ENCODE measurements around the gene TEX11. TPM values are rescaled to one million over a fixed set of nuclear protein-coding genes. Genes with fewer than 3 reads are reported as not detected.
A peak's percentile ranks its signal among the peaks of the same experiment; 100 is the strongest.

TEX11 gene
- total and polyA plus RNA-seq, 9 of the 15 experiments (the other 6 are each of a cell fraction or from before 2014, with no cell fraction given), result 0.27 to 1.1 (median 0.45) TPM

- Histone ChIP-seq H3K9ac (ENCODE audit: insufficient read depth in 1 of 2, low read depth in 2 of 2, low read length in 2 of 2) (no peak overlapping the region), H3K4me1 (replicated peaks in 1 of 2; ENCODE audit: control insufficient read depth in 2 of 2, insufficient read depth in 2 of 2, low read length in 2 of 2) (no peaks in the 10 kb centered on the region; a peak in 1 of 5 replicates), H3K27me3 (ENCODE audit: control insufficient read depth in 2 of 2, insufficient read depth in 2 of 2, low read length in 2 of 2) (peaks cover 0 to 4% of the 10 kb centered on the region in 2 experiments; a peak in 2 of 5 replicates), H3K9me1 (ENCODE audit: control insufficient read depth, insufficient read depth, low read length) (no peaks in the 10 kb centered on the region), H3K79me2 (ENCODE audit: control insufficient read depth, insufficient read depth, low read length) (no peaks in the 10 kb centered on the region), H4K20me1 (replicated peaks; ENCODE audit: control insufficient read depth, insufficient read depth, low read length) (0 out of 2 replicates have a peak, but pooled peaks cover 2% of the 10 kb centered on the region), H3K9me3 (replicated peaks; ENCODE audit: control insufficient read depth, insufficient read depth, low read depth, low read length) (no peaks in the 10 kb centered on the region), H3K36me3 (ENCODE audit: control insufficient read depth, insufficient read depth, low read length) (no peaks in the 10 kb centered on the region), H3K4me3 (no peak overlapping the region), H2AFZ (ENCODE audit: low read depth, low read length) (no peak overlapping the region), H3K4me2 (ENCODE audit: insufficient read depth, low read length) (no peak overlapping the region), H3K27ac (ENCODE audit: extremely low read depth, low read depth, low read length) (no peak overlapping the region)
- intact Hi-C loops (cut with micrococcal nuclease) (no loop called here), in situ Hi-C loops (cut with MboI) (no loop called here)
- ChIA-PET CTCF (ENCODE audit: low intra/inter-chr PET ratio) (no interaction called here), POLR2A (interaction anchor here (1.1 kb wide), 1 partner anchor 12 kb away, joined by 3 read pairs; no protein-coding TSS in a partner anchor)
- BruUV-seq (replicated peaks), result no TSS peak
- DNase-seq (ENCODE audit: extremely low read depth in 1 of 4, low spot score in 3 of 4) (no peak), FAIRE-seq (no peak), ATAC-seq (peak; percentile 42; the same call in 1 of the 3 replicates)
- TF ChIP-seq ZMIZ1 (IDR thresholded peaks at IDR 0.05; ENCODE audit: low read depth in 2 of 2, low read length in 2 of 2), result no peak
- no peak for TF ChIP-seq PML (IDR thresholded peaks at IDR 0.05; ENCODE audit: low read length)
- TF ChIP-seq KLF13 (tag; IDR thresholded peaks at IDR 0.05; ENCODE audit: borderline replicate concordance, low read depth), result no peak
- no peak for TF ChIP-seq GATA2 (CRISPR knock-in tag; IDR thresholded peaks at IDR 0.05)
- TF ChIP-seq ZFP91 (CRISPR knock-in tag; IDR thresholded peaks at IDR 0.05), result no peak
- TF ChIP-seq CAMTA2 (CRISPR knock-in tag; conservative IDR thresholded peaks at IDR 0.05), result no peak
- no peak for TF ChIP-seq ZNF449 (CRISPR knock-in tag; IDR thresholded peaks at IDR 0.05)
- TF ChIP-seq PCBP2 (IDR thresholded peaks at IDR 0.05; ENCODE audit: low read depth, low read length, poor library complexity, severe bottlenecking), result no peak
- TF ChIP-seq ELF1 (tag; IDR thresholded peaks at IDR 0.05), result no peak
- TF ChIP-seq DLX4 (CRISPR knock-in tag; IDR thresholded peaks at IDR 0.05), result no peak
- TF ChIP-seq TFE3 (CRISPR knock-in tag; IDR thresholded peaks at IDR 0.05), result no peak
- TF ChIP-seq ZNF780A (CRISPR knock-in tag; IDR thresholded peaks at IDR 0.05), result no peak
- TF ChIP-seq ILF3 (IDR thresholded peaks at IDR 0.05; ENCODE audit: borderline replicate concordance), result no peak
- WGBS (ENCODE audit: insufficient coverage, low coverage, missing lambda C conversion rate), result 10% methylated on average over 4 of the region's 4 CpGs
Measured at GRCh38 chrX:70505451-70505841, 403.1 kb downstream of the TEX11 start.

Measured in K562 (cell line).